ENCODE data around the gene MPIG6B.

GRCh38 chr6:31700740-31701401, 22.3 kb upstream of the MPIG6B start:
- TF ChIP-seq CTCF (IDR thresholded peaks at IDR 0.05), result no peak
- TF ChIP-seq ZFX (IDR thresholded peaks at IDR 0.05; ENCODE audit: borderline replicate concordance), result no peak

Data from 22Rv1 (cell line).